Ascending aorta (tissue), 2 donors: ENCODE results near the gene ANTXR1. TPM values are rescaled to one million over a fixed set of nuclear protein-coding genes. Genes with fewer than 3 reads are reported as not detected.
A peak's percentile ranks its signal among the peaks of the same experiment; 100 is the strongest.

ENCODE experiments used
- DNase-seq, 2 donors: peaks; one replicate each; pipeline ENCODE4 v3.0.0-alpha.2; 2019; ENCODE audit warnings: low spot score in 2 of 2
- H3K27ac ChIP-seq, 2 donors: fragments of 200-600 bp; sonication (generic); one replicate each; pipeline ENCODE4 v1.5.1; 2016 to 2017; ENCODE audit warnings: mild to moderate bottlenecking in 1 of 2
- H3K27me3 ChIP-seq: fragments of 200-600 bp; sonication (generic); one replicate; pipeline ENCODE4 v1.5.1; 2017
- H3K36me3 ChIP-seq, 2 donors: fragments of 200-600 bp; sonication (generic); one replicate each; pipeline ENCODE4 v1.5.1; 2016
- H3K4me1 ChIP-seq, 2 donors: fragments of 200-600 bp; sonication (generic); one replicate each; pipeline ENCODE4 v1.5.1; 2016 to 2017; ENCODE audit warnings: mild to moderate bottlenecking in 1 of 2
- H3K4me3 ChIP-seq, 2 donors: fragments of 200-600 bp; sonication (generic); one replicate each; pipeline ENCODE4 v1.5.1; 2016 to 2017; ENCODE audit warnings: mild to moderate bottlenecking in 1 of 2
- H3K9me3 ChIP-seq, 2 donors: fragments of 200-600 bp; sonication (generic); one replicate each; pipeline ENCODE4 v1.5.1; 2016
- CTCF ChIP-seq, 3 experiments: fragments of 200-600 bp in 2 of 3; fragments of 450-650 bp in 1 of 3; sonication (generic) in 2 of 3; IDR thresholded peaks; one replicate each; pipeline ENCODE4 v1.5.1; 2016 to 2019; ENCODE audit warnings: antibody characterized with exemption in 3 of 3, mild to moderate bottlenecking in 1 of 3, moderate library complexity in 1 of 3
- intact Hi-C: fragments of 100-400 bp; cut with DNase I; formaldehyde crosslinking; loops from one replicate; pipeline ENCODE4 v1.15.1; 2023
- total RNA-seq: library from RNA; depleted of rRNA; stranded (reverse); fragments of >200 nt; gene quantifications from one replicate; pipeline ENCODE4 v1.1.0, GENCODE V29; 2016

Gene ANTXR1
- total RNA-seq, 1 donor from 2014 or later = 90.3 TPM

DNA sequence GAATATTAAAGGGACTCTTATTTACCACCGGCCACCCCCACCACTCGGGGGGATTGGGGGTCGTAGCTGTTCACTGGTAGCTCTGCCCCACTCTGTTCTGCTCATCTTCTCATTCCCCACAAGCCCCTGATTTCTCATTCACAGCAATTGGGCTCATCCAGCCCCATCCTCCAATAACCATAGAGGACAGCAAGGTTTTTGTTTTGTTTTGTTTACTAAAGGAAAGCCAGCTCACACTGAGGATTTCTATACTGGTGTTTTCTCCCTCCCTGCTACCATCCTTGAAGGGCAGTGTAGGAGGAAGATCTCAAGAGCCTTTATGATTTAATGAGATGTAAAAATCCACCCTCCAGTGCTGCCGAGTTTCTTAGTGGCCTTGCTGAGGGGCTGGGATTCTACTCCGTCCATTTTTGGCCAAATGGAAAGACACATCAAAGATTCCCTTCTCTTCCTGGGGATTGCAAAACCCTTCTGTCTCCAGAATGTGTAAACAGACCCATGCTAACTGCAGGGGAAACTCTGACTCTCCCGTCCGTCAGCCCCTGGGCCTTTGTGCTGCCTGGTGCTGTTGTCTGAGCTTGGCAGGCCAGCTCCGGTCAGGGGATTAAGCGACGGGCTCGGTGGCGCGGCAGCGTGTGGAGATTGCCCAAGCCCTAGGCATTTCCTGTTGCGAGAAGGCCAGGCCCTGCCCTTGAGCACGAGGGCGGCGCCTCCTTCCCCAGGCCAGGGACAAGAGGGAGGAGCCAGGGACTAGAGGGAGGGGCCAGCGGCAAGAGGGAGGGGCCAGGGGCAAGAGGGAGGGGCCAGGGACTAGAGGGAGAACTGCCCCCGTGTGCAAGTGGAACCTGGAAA is 165.0 kb downstream of the ANTXR1 start:
- Histone ChIP-seq H3K36me3 (peaks cover 10 to 16% of the 10 kb centered on the region in 2 donors), H3K9me3 (no peaks in the 10 kb centered on the region), H3K4me3 (peak overlapping the region; percentile 26 to 32), H3K27ac (peak overlapping the region; percentile 92 to 96), H3K27me3 (no peaks in the 10 kb centered on the region), H3K4me1 (peaks cover 13 to 41% of the 10 kb centered on the region in 2 donors)
- intact Hi-C loops = loop anchor here (2.0 to 10.0 kb wide), 5 partner anchors 15 to 233 kb away; partner anchors contain the start of gene ANTXR1
- TF ChIP-seq CTCF (IDR thresholded peaks at IDR 0.05) = no peak
- peak; percentile 93 to 97 for DNase-seq

- intact Hi-C loops = loop anchor here (2.0 to 10.0 kb wide), 4 partner anchors 16 to 234 kb away; partner anchors contain the start of gene ANTXR1
- Histone ChIP-seq H3K9me3 (no peaks in the 10 kb centered on the region), H3K27me3 (no peaks in the 10 kb centered on the region), H3K36me3 (peaks cover 13 to 19% of the 10 kb centered on the region in 2 donors), H3K27ac (peak overlapping the region; percentile 92 to 96), H3K4me1 (peaks cover 13 to 36% of the 10 kb centered on the region in 2 donors), H3K4me3 (no peak overlapping the region)
- TF ChIP-seq CTCF (IDR thresholded peaks at IDR 0.05) = no peak
- no peak for DNase-seq
These were observed 165.8 kb downstream of the ANTXR1 start for GRCh38 chr2:69178756-69179155.

- Histone ChIP-seq H3K36me3 (peaks cover 13 to 24% of the 10 kb centered on the region in 2 donors), H3K9me3 (no peaks in the 10 kb centered on the region), H3K27me3 (no peaks in the 10 kb centered on the region), H3K4me3 (no peak overlapping the region), H3K4me1 (peaks cover 13 to 37% of the 10 kb centered on the region in 2 donors), H3K27ac (peak overlapping the region; percentile 71 to 96)
- DNase-seq = no peak
- intact Hi-C loops = no loop called here
- TF ChIP-seq CTCF (IDR thresholded peaks at IDR 0.05) = no peak
These were observed 167.2 kb downstream of the ANTXR1 start for GRCh38 chr2:69180227-69180626.

DNA sequence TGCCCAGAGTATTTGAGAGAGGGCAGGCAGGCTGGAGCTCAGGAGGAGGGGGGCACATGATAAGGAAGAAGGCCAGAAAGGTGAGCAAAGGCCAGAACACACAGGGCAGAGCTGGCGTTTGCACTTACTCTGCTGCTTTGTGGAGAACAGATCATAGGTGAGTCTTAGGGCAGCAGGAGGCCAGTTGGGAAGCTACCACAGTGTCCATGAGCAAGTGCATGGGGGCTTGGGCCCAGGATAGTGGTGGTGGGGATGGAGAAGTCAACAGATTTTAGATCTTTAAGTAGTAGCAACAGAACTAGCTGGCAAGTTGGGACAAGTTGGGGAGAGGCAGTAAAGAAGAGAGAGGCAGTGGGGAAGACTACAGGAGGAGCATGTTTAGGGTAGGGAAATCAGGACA is 168.0 kb downstream of the ANTXR1 start:
- H3K36me3 ChIP-seq = peaks cover 13 to 26% of the 10 kb centered on the region in 2 donors
- TF ChIP-seq CTCF (IDR thresholded peaks at IDR 0.05) = no peak
- no peak overlapping the region for H3K4me3 ChIP-seq
- H3K4me1 ChIP-seq = peaks cover 13 to 35% of the 10 kb centered on the region in 2 donors
- H3K9me3 ChIP-seq = no peaks in the 10 kb centered on the region
- DNase-seq = no peak
- no peaks in the 10 kb centered on the region for H3K27me3 ChIP-seq
- intact Hi-C loops = no loop called here
- peak overlapping the region; percentile 71 to 96 for H3K27ac ChIP-seq

DNA sequence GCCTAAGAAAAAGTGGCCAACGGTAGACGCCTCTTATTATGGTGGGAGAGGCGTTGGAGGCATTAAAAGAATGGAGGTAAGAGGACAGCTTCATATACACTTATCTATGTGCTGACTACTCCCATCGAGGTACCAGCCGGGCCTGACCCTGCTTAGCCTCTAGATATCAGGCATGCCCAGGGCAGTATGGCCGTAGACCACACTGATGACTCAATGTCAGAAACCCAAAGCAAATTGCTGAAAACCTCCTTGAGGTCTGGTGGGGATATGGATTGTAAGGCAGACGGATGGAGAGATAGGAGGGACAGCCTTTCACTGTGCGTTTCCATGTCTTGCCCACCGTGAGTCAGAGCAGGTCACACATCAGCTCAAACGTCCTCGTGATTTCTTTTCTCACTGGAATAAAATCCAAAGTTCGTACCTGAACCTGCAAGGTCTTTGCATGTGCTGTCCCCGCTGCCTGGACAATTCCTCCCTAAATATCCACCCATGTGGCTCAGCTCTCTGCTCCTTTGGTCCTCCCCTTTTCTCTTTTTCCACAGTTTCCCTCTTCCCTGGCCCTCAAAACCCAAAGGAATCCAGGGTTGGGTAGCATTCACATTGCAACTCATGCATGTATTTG is 168.9 kb downstream of the ANTXR1 start:
- Histone ChIP-seq H3K4me1 (peaks cover 9 to 26% of the 10 kb centered on the region in 2 donors), H3K9me3 (no peaks in the 10 kb centered on the region), H3K36me3 (peaks cover 17 to 34% of the 10 kb centered on the region in 2 donors), H3K27ac (peak overlapping the region in 1 of 2 donors; percentile 96), H3K4me3 (no peak overlapping the region), H3K27me3 (no peaks in the 10 kb centered on the region)
- DNase-seq = no peak
- TF ChIP-seq CTCF (IDR thresholded peaks at IDR 0.05) = no peak
- intact Hi-C loops = no loop called here
